ENCODE results near the gene SSUH2.
"Not testable (repeated sequence)": the region's sequence is repeated elsewhere in the genome, so short reads cannot be mapped to it uniquely, and the experiment has no call there.

Gene SSUH2, protein sequence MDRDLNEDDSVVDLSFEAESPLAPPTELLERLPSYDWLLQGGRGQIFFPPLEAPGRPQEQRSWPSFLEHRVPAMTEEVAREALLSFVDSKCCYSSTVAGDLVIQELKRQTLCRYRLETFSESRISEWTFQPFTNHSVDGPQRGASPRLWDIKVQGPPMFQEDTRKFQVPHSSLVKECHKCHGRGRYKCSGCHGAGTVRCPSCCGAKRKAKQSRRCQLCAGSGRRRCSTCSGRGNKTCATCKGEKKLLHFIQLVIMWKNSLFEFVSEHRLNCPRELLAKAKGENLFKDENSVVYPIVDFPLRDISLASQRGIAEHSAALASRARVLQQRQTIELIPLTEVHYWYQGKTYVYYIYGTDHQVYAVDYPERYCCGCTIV
- long read RNA-seq = 0 reads

- no peak for DNase-seq (ENCODE audit: low read depth in 1 of 2, low spot score in 1 of 2)
- Histone ChIP-seq H3K4me3 (replicated peaks; ENCODE audit: insufficient read depth, low read length) (no peak within 1 kb of the TSS), H3K27ac (replicated peaks) (no peak within 1 kb of the TSS), H3K27me3 (ENCODE audit: insufficient read depth, poor library complexity, severe bottlenecking) (peaks cover 3% of the 10 kb centered on the region)
- no peak for TF ChIP-seq POLR2AphosphoS5 (IDR thresholded peaks at IDR 0.05; ENCODE audit: low read depth)
- TF ChIP-seq REST (IDR thresholded peaks at IDR 0.05; ENCODE audit: insufficient replicate concordance, low read depth) = no peak
- TF ChIP-seq, protein P1, sequence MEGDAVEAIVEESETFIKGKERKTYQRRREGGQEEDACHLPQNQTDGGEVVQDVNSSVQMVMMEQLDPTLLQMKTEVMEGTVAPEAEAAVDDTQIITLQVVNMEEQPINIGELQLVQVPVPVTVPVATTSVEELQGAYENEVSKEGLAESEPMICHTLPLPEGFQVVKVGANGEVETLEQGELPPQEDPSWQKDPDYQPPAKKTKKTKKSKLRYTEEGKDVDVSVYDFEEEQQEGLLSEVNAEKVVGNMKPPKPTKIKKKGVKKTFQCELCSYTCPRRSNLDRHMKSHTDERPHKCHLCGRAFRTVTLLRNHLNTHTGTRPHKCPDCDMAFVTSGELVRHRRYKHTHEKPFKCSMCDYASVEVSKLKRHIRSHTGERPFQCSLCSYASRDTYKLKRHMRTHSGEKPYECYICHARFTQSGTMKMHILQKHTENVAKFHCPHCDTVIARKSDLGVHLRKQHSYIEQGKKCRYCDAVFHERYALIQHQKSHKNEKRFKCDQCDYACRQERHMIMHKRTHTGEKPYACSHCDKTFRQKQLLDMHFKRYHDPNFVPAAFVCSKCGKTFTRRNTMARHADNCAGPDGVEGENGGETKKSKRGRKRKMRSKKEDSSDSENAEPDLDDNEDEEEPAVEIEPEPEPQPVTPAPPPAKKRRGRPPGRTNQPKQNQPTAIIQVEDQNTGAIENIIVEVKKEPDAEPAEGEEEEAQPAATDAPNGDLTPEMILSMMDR (IDR thresholded peaks at IDR 0.05; ENCODE audit: insufficient read depth, low read length) = no peak
- no peak for TF ChIP-seq GABPA (IDR thresholded peaks at IDR 0.05; ENCODE audit: low read depth)
- no peak for TF ChIP-seq SPI1 (IDR thresholded peaks at IDR 0.05; ENCODE audit: borderline replicate concordance, low read depth)
Observed at GRCh38 chr3:8644748-8645390, at the start of gene SSUH2. Gene SSUH2, minus strand, starts transcription at chr3:8644798. Its CDS starts 40 bp downstream, at chr3:8644758.

GRCh38 chr3:8691295-8691694, 46.7 kb upstream of the SSUH2 start:
- not testable (repeated sequence) for H3K27me3 ChIP-seq (ENCODE audit: insufficient read depth, poor library complexity, severe bottlenecking); H3K4me3 ChIP-seq (replicated peaks; ENCODE audit: insufficient read depth, low read length); DNase-seq (ENCODE audit: low read depth in 1 of 2, low spot score in 1 of 2); H3K27ac ChIP-seq (replicated peaks)

DNA sequence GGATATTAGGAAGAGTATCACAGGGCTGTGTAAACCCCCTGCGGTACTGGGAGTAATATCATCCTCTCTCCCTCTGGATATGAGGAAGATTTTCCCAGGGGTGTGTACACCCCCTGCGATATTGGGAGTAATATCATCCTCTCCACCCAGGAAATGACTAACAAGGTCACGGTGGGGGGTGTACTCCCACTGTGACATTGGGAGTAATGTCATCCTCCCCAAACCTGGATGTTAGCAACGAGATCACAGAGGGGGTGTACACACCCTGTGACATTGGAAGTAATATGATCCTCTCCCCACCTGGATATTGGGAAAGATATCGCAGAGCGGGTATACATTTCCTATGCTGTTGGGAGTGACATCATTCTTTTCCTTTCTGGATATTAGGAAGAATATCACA, 40.4 kb upstream of the SSUH2 start:
- H3K27me3 ChIP-seq (ENCODE audit: insufficient read depth, poor library complexity, severe bottlenecking); H3K4me3 ChIP-seq (replicated peaks; ENCODE audit: insufficient read depth, low read length); H3K27ac ChIP-seq (replicated peaks); DNase-seq (ENCODE audit: low read depth in 1 of 2, low spot score in 1 of 2): not testable (repeated sequence)

DNA sequence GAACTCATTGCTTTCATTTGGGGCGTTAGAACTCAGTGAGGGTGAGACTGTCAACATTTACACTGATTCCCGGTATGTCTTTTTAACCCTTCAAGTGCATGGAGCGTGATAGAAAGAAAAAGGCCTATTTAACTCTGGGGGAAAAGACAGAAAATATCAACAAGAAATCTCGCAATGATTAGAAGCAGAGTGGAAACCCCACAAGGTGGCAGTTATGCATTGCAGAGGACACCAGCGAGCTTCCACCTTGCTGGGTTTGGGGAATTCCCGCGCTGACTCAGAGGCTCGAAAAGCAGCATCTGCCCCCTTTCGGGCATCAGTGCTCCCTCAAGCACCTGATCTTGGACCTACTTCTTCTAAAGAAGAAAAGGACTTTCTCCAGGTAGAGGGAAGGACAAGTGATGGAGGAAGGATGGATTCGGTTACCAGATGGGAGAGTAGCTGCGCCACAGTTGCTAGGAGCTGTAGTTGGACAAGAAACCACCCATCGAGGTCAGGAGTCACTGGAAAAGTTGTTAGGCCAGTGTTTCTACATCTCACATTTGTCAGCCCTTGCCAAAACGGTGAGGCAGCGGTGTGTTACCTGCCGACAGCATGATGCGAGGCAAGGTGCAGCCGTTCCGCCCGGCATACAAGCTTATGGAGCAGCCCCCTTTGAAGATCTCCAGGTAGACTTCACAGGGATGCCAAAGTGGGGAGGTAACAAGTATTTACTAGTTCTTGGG, 38.4 kb upstream of the SSUH2 start:
- H3K27me3 ChIP-seq (ENCODE audit: insufficient read depth, poor library complexity, severe bottlenecking); H3K27ac ChIP-seq (replicated peaks); DNase-seq (ENCODE audit: low read depth in 1 of 2, low spot score in 1 of 2); H3K4me3 ChIP-seq (replicated peaks; ENCODE audit: insufficient read depth, low read length): not testable (repeated sequence)

- H3K27me3 ChIP-seq (ENCODE audit: insufficient read depth, poor library complexity, severe bottlenecking); H3K4me3 ChIP-seq (replicated peaks; ENCODE audit: insufficient read depth, low read length); H3K27ac ChIP-seq (replicated peaks); DNase-seq (ENCODE audit: low read depth in 1 of 2, low spot score in 1 of 2): not testable (repeated sequence)
Observed at GRCh38 chr3:8681881-8682538, 37.4 kb upstream of the SSUH2 start.

DNA sequence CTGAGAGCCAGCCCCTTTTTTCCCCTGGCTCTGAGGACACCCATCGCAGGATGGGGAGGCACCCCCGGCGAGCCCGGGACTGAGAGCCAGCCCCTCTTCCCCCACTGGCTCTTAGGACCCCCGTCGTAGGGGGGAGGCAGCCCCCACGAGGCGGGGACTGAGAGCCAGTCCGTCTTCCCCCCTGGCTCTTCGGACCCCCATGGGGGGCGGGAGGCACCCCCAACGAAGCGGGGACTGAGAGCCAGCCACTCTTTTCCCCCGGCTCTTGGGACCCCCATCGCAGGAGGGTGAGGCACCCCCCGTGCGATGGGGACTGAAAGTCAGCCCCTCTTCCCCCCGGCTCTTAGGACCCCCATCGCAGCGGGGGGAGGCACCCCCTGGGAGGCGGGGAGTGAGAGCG, 36.8 kb upstream of the SSUH2 start:
- TF ChIP-seq SPI1 (IDR thresholded peaks at IDR 0.05; ENCODE audit: borderline replicate concordance, low read depth) (no peak), POLR2AphosphoS5 (IDR thresholded peaks at IDR 0.05; ENCODE audit: low read depth) (no peak), GABPA (IDR thresholded peaks at IDR 0.05; ENCODE audit: low read depth) (no peak)
- TF ChIP-seq, protein P1 (IDR thresholded peaks at IDR 0.05; ENCODE audit: insufficient read depth, low read length) = no peak
- DNase-seq (ENCODE audit: low read depth in 1 of 2, low spot score in 1 of 2) = no peak

GRCh38 chr3:8679817-8680553, 35.4 kb upstream of the SSUH2 start:
- H3K27me3 ChIP-seq (ENCODE audit: insufficient read depth, poor library complexity, severe bottlenecking); H3K4me3 ChIP-seq (replicated peaks; ENCODE audit: insufficient read depth, low read length); H3K27ac ChIP-seq (replicated peaks); DNase-seq (ENCODE audit: low read depth in 1 of 2, low spot score in 1 of 2): not testable (repeated sequence)

More for the DNA sequence above, 36.8 kb upstream of the SSUH2 start:
- no peak overlapping the region for H3K4me3 ChIP-seq (replicated peaks; ENCODE audit: insufficient read depth, low read length)
- no peaks in the 10 kb centered on the region for H3K27me3 ChIP-seq (ENCODE audit: insufficient read depth, poor library complexity, severe bottlenecking)
- H3K27ac ChIP-seq (replicated peaks) = no peak overlapping the region

Data from HL-60 (cell line).